ENCODE measurements around the gene COL4A2. TPM values are rescaled to one million over a fixed set of nuclear protein-coding genes. Genes with fewer than 3 reads are reported as not detected.

Gene COL4A2
- total RNA-seq, 1 donor from 2014 or later = 60.9 TPM

- Mint-ChIP-seq H3K27me3 (ENCODE audit: unreplicated experiment) (no peaks in the 10 kb centered on the region), H3K36me3 (ENCODE audit: unreplicated experiment) (peaks cover 9% of the 10 kb centered on the region), H3K9me3 (ENCODE audit: unreplicated experiment) (peaks cover 2% of the 10 kb centered on the region), H3K27ac (ENCODE audit: unreplicated experiment) (no peak overlapping the region), H3K4me3 (ENCODE audit: unreplicated experiment) (no peak overlapping the region), H3K4me1 (ENCODE audit: low read depth, unreplicated experiment) (peaks cover 4% of the 10 kb centered on the region)
- TF ChIP-seq, protein P1, sequence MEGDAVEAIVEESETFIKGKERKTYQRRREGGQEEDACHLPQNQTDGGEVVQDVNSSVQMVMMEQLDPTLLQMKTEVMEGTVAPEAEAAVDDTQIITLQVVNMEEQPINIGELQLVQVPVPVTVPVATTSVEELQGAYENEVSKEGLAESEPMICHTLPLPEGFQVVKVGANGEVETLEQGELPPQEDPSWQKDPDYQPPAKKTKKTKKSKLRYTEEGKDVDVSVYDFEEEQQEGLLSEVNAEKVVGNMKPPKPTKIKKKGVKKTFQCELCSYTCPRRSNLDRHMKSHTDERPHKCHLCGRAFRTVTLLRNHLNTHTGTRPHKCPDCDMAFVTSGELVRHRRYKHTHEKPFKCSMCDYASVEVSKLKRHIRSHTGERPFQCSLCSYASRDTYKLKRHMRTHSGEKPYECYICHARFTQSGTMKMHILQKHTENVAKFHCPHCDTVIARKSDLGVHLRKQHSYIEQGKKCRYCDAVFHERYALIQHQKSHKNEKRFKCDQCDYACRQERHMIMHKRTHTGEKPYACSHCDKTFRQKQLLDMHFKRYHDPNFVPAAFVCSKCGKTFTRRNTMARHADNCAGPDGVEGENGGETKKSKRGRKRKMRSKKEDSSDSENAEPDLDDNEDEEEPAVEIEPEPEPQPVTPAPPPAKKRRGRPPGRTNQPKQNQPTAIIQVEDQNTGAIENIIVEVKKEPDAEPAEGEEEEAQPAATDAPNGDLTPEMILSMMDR (IDR thresholded peaks at IDR 0.05; ENCODE audit: partially characterized antibody, unreplicated experiment) = no peak
- DNase-seq = no peak
These were observed 234.4 kb downstream of the COL4A2 start for GRCh38 chr13:110541526-110541920.

DNA sequence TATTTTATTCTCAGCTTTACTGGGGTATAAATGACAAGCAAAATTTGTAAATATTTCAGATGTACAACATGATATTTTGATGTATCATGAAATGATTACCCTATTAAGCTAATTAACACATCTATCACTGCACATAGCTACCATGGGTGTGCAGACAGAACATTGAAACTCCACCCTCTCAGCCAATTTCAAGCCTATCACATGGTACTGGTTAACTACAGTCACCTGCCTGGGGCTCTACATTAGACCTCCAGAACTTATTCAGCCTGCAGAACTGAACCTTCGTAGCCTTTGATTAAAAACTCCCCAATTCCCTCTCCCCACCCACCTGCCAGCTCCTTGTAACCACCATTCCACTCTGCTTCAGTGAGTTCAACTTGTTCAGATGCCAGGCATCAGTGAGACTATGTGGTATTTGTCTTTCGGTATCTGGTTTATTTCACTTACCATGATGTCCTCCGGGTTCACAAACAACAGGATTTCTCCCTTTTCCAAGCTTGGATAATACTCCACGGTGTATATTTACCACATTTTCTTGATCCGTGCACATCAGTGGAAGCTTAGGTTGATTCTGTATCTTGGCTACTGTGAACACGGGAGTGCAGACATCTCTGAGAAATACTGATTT lies 235.2 kb downstream of the COL4A2 start:
- DNase-seq = no peak
- TF ChIP-seq, protein P1 (IDR thresholded peaks at IDR 0.05; ENCODE audit: partially characterized antibody, unreplicated experiment) = no peak
- Mint-ChIP-seq H3K9me3 (ENCODE audit: unreplicated experiment) (peaks cover 2% of the 10 kb centered on the region), H3K4me3 (ENCODE audit: unreplicated experiment) (no peak overlapping the region), H3K27me3 (ENCODE audit: unreplicated experiment) (no peaks in the 10 kb centered on the region), H3K4me1 (ENCODE audit: low read depth, unreplicated experiment) (peaks cover 4% of the 10 kb centered on the region), H3K36me3 (ENCODE audit: unreplicated experiment) (peaks cover 9% of the 10 kb centered on the region), H3K27ac (ENCODE audit: unreplicated experiment) (no peak overlapping the region)

DNA sequence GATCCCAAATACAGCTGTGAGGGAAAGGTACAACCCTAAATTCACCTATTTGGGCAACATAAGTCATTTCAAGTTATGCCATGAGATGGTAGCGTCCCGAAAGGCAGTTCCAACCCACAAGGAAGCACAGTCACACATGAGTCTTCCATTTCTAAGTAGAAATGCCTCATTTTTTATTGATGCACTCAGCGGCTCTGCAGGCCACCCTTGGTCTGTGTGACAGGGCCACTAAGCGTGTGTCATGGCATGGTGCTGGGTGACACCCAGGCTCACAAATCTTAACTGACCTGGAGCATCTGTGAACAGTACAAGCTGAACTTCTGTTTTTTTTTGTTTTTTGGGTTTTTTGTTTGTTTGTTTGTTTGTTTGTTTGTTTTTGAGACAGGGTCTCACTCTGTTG lies 239.3 kb downstream of the COL4A2 start:
- Mint-ChIP-seq H3K27ac (ENCODE audit: unreplicated experiment) (no peak overlapping the region), H3K4me3 (ENCODE audit: unreplicated experiment) (no peak overlapping the region), H3K4me1 (ENCODE audit: low read depth, unreplicated experiment) (peaks cover 2% of the 10 kb centered on the region), H3K36me3 (ENCODE audit: unreplicated experiment) (peaks cover 9% of the 10 kb centered on the region), H3K9me3 (ENCODE audit: unreplicated experiment) (peaks cover 2% of the 10 kb centered on the region), H3K27me3 (ENCODE audit: unreplicated experiment) (peaks cover 3% of the 10 kb centered on the region)
- DNase-seq = no peak
- TF ChIP-seq, protein P1 (IDR thresholded peaks at IDR 0.05; ENCODE audit: partially characterized antibody, unreplicated experiment) = no peak

GRCh38 chr13:110546926-110547325 lies 239.8 kb downstream of the COL4A2 start:
- TF ChIP-seq, protein P1 (IDR thresholded peaks at IDR 0.05; ENCODE audit: partially characterized antibody, unreplicated experiment) = no peak
- no peak overlapping the region for H3K4me3 Mint-ChIP-seq (ENCODE audit: unreplicated experiment)
- no peak overlapping the region for H3K27ac Mint-ChIP-seq (ENCODE audit: unreplicated experiment)
- H3K27me3 Mint-ChIP-seq (ENCODE audit: unreplicated experiment) = peaks cover 3% of the 10 kb centered on the region
- peaks cover 5% of the 10 kb centered on the region for H3K9me3 Mint-ChIP-seq (ENCODE audit: unreplicated experiment)
- peaks cover 2% of the 10 kb centered on the region for H3K4me1 Mint-ChIP-seq (ENCODE audit: low read depth, unreplicated experiment)
- peaks cover 9% of the 10 kb centered on the region for H3K36me3 Mint-ChIP-seq (ENCODE audit: unreplicated experiment)
- DNase-seq = no peak

GRCh38 chr13:110548891-110549794 lies 242.1 kb downstream of the COL4A2 start:
- Mint-ChIP-seq H3K4me1 (ENCODE audit: low read depth, unreplicated experiment) (peaks cover 10% of the 10 kb centered on the region), H3K27me3 (ENCODE audit: unreplicated experiment) (peaks cover 5% of the 10 kb centered on the region), H3K27ac (ENCODE audit: unreplicated experiment) (no peak overlapping the region), H3K9me3 (ENCODE audit: unreplicated experiment) (peaks cover 6% of the 10 kb centered on the region), H3K36me3 (ENCODE audit: unreplicated experiment) (peaks cover 9% of the 10 kb centered on the region), H3K4me3 (ENCODE audit: unreplicated experiment) (no peak overlapping the region)
- TF ChIP-seq, protein P1 (IDR thresholded peaks at IDR 0.05; ENCODE audit: partially characterized antibody, unreplicated experiment) = no peak
- DNase-seq = no peak
